HG03575 (cell line): ENCODE measurements around the gene ANKRD9.
"Not testable (repeated sequence)": the region's sequence is repeated elsewhere in the genome, so short reads cannot be mapped to it uniquely, and the experiment has no call there.

Experiments used
- ATAC-seq: cut with Tn5 transposase; IDR thresholded peaks from one replicate; pipeline ENCODE4 v1.9.1; 2021; ENCODE audit not compliant: unreplicated experiment, insufficient number of reproducible peaks, low FRiP score; ENCODE audit errors: extremely low read depth

Gene ANKRD9

GRCh38 chr14:102509746-102510615 is at the start of gene ANKRD9:
TSS of gene ANKRD9 (minus strand) at chr14:102509776. CDS start at chr14:102507889, 1,887 bp downstream.
- ATAC-seq, result no peak

GRCh38 chr14:102558556-102558955 is 49.0 kb upstream of the ANKRD9 start:
- ATAC-seq, result no peak

- ATAC-seq, result no peak
These were observed 48.1 kb upstream of the ANKRD9 start for GRCh38 chr14:102557434-102558226.

GRCh38 chr14:102556098-102556677 is 46.6 kb upstream of the ANKRD9 start:
- ATAC-seq, result no peak

- ATAC-seq, result no peak
These were observed 45.5 kb upstream of the ANKRD9 start for GRCh38 chr14:102554821-102555819.

DNA sequence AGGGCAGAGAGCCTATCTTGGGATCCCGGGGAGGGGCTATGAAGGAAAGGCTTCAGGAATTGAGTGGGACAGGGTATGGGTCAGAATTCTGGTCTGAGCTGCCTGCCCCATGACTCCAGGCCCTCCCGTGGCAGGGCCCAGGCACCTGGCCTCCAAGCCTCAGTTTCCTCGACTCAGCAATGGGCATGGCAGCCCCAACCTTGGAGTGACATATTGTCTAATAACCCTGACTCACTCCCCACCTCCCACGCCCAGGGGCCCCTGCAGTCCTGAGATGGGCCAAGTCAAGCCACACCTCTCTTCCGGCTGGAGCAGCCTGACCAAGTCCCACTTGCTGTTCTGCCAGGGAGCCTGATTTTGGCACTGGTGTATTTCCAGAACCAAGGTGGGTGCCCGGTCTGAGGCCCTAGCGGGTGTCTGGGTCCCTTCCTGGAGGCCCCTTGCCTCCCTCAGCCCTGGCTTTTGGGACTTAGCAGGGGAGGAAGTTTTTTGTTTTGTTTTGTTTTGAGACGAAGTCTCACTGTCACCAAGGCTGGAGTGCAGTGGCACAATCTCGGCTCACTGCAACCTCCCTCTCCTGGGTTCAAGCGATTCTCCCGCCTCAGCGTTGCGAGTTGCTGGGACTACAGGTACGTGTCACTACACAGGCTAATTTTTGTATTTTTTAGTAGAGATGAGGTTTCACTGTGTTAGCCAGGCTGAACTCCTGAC is 42.6 kb upstream of the ANKRD9 start:
- no peak for ATAC-seq

DNA sequence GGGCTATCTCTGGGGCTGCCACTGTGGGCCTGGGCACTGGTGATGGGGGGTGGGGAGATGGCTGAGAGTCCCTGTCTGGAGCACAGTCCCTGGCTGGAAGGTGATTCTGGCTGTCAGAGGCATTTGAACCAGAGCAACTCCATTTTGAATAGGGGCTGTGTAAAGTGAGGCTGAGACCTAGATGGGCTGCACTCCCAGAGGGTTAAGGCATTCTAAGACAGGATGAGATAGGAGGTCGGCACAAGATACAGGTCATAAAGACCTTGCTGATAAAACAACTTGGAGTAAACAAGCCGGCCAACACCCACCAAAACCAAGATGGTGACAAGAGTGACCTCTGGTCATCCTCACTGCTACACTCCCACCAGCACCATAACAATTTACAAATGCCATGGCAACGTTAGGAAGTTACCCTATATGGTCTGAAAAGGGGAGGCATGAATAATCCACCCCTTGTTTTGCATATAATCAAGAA is 41.4 kb upstream of the ANKRD9 start:
- ATAC-seq, result not testable (repeated sequence)

DNA sequence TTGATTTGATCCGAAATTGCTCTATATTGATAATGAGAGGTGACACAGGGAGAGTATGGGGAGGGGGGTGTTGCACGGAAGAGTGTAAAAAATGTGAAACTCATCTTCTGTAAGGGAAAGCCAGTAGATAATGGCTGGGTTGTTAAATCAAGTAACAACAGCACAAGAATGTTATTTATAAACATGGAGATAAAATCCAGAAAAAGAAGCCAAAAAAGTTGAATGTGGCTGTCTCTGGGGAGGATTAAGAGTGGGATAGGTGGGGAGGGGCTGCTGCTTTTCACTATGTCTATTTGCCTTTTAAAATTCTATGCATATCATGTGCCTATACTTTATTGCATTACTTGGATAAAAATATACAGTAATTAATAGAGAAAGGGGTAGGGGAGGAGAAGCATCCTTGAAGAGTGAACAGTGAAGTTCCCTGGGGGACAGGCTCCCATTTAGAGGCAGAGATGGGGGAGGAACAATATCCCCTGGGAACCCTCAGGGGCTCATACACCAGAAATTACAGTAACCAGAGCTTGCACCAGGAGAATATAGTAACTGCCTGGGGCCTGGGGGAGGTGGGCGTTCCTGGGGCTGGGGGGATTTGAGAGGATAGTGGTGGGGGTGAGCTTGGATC is 39.2 kb upstream of the ANKRD9 start:
- no peak for ATAC-seq

DNA sequence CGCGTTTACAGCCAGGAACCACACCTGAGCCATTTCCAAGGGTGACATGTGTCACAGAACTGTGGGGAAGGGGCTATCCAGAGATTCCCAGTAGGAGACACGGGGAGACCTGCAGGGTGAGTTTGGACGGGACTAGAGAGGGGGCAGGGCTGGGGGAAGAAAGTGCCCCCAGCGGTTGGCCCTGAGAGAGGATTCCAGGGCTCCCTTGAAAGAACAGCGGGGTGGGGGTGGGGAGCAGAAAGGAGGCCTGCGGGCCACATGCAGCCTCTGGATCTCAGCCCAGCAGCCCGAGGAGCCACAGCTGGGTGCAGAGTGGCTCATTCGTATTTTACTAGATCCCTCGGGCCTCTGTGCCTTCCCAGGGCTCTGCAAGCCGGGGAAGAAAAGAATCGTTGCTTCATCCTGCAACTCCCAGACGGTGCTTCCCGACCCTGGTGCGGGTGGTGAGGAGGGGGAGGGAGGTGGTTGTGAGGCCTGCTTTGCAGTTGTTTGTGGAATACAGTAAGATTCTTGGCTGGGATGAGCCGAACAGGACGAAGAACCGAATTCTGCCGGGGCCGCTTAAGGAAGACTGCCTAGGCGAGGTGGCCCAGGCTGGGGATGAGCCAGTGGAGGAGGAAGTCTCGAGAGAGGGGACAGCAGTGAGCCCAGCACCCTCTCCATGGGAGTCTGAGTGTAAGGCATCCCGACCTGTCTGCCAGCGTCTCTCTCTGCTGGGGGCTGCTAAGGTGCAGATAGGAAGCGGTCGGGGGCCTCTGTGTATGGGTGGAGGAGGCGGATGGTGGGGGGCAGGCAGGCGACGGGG is 36.1 kb upstream of the ANKRD9 start:
- ATAC-seq, result no peak

- ATAC-seq, result no peak
These were observed 35.3 kb upstream of the ANKRD9 start for GRCh38 chr14:102544747-102545460.

GRCh38 chr14:102544046-102544746 is 34.6 kb upstream of the ANKRD9 start:
- ATAC-seq, result no peak

GRCh38 chr14:102541771-102542170 is 32.2 kb upstream of the ANKRD9 start:
- no peak for ATAC-seq

GRCh38 chr14:102541029-102541491 is 31.5 kb upstream of the ANKRD9 start:
- not testable (repeated sequence) for ATAC-seq

DNA sequence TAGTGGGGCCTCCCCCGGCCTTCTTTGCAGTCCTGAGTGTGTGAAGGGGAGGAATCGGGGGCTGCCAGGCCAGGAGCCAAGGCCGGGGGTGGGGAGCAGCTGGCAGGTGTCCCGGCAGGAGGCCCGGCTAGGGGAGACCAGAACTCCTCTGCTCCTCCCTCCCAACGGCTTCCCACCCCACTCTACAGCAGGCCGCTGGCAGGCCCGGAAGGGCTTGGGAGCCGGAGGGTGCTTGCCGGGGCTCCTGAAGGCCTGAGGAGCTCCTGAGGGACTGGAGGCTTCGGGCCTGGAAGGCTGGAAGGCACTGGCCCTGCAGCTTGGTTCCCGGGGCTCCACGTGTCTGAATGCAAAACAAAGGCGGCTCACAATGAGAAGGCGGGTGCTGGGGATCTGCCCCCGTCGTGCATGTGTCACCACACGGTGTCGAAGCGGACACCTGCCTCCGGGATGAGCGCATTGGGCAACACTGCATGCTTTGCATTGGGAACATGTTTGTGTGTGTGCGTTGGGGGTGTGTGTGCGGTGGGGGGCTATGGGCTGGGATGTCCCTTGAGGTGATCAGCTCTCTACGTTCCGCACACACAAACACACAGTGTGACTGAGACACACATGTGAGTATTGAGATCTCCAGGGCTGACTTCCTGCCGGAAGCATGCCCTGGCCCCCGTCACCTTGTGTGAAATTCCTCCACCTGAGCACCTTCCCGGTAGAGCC is 30.9 kb upstream of the ANKRD9 start:
- ATAC-seq, result no peak
